Neural cell (in vitro differentiated cells): ENCODE measurements around the gene CATSPERD. TPM values are rescaled to one million over a fixed set of nuclear protein-coding genes. Genes with fewer than 3 reads are reported as not detected.

Source experiments
- H2AFZ ChIP-seq: fragments of 200-600, 300-800 bp; sonication (generic), shearing (Covaris generic); 2 replicates; pipeline ENCODE4 v1.6.0; 2014; ENCODE audit warnings: low read depth, mild to moderate bottlenecking, antibody characterized with exemption, low read length, moderate library complexity
- H3F3A ChIP-seq: fragments of 200-600 bp; shearing (Covaris generic); 2 replicates; pipeline ENCODE4 v1.6.1; 2016; ENCODE audit warnings: mild to moderate bottlenecking, moderate library complexity, mixed read lengths, antibody characterized with exemption, low read length; ENCODE audit not compliant: insufficient read depth, poor library complexity, severe bottlenecking
- H3K27ac ChIP-seq: fragments of 200-600, 300-800 bp; sonication (generic), shearing (Covaris generic); 2 replicates; pipeline ENCODE4 v1.5.1; 2014; ENCODE audit warnings: mild to moderate bottlenecking, low read length, moderate library complexity
- H3K27me3 ChIP-seq: fragments of 300-800, 200-600 bp; sonication (generic), shearing (Covaris generic); 2 replicates; pipeline ENCODE4 v1.6.0; 2014; ENCODE audit warnings: mild to moderate bottlenecking, low read depth, low read length, moderate library complexity; ENCODE audit not compliant: insufficient read depth
- H3K36me3 ChIP-seq: fragments of 300-800, 200-600 bp; sonication (generic), shearing (Covaris generic); 2 replicates; pipeline ENCODE4 v1.5.1; 2014; ENCODE audit warnings: mild to moderate bottlenecking, antibody characterized with exemption, low read length, moderate library complexity; ENCODE audit not compliant: insufficient read depth
- H3K4me2 ChIP-seq: fragments of 300-800, 200-600 bp; sonication (generic), shearing (Covaris generic); 2 replicates; pipeline ENCODE4 v1.6.0; 2014; ENCODE audit warnings: mild to moderate bottlenecking, low read length
- H3K4me3 ChIP-seq: fragments of 300-800, 200-600 bp; sonication (generic), shearing (Covaris generic); 2 replicates; pipeline ENCODE4 v1.5.1; 2014; ENCODE audit warnings: mild to moderate bottlenecking, low read length, moderate library complexity
- H3K79me2 ChIP-seq: fragments of 200-600 bp; shearing (Covaris generic); replicated peaks from 2 replicates; pipeline ENCODE4 v1.6.0; 2014; ENCODE audit warnings: mild to moderate bottlenecking, low read length, moderate library complexity; ENCODE audit not compliant: insufficient read depth
- H3K9ac ChIP-seq: fragments of 300-800, 200-600 bp; sonication (generic), shearing (Covaris generic); 2 replicates; pipeline ENCODE4 v1.6.1; 2016; ENCODE audit warnings: mild to moderate bottlenecking, low read length, mixed read lengths
- H3K9me2 ChIP-seq: fragments of 200-600 bp; shearing (Covaris generic); 2 replicates; pipeline ENCODE4 v1.6.1; 2016; ENCODE audit warnings: mild to moderate bottlenecking, low read length, mixed read lengths; ENCODE audit not compliant: insufficient read depth
- H3K9me3 ChIP-seq: fragments of 200-600, 300-800 bp; sonication (generic), shearing (Covaris generic); 2 replicates; pipeline ENCODE4 v1.6.1; 2016; ENCODE audit warnings: mild to moderate bottlenecking, mixed run types, low read length, moderate library complexity, mixed read lengths
- H4K20me1 ChIP-seq: fragments of 200-600 bp; shearing (Covaris generic); 2 replicates; pipeline ENCODE4 v1.6.1; 2016; ENCODE audit warnings: mild to moderate bottlenecking, mixed run types; ENCODE audit not compliant: insufficient read depth
- CTCF ChIP-seq: fragments of 450-650 bp; IDR thresholded peaks from 2 replicates; pipeline ENCODE4 v1.5.1; 2014; ENCODE audit warnings: antibody characterized with exemption, mild to moderate bottlenecking, moderate library complexity; ENCODE audit not compliant: poor library complexity, severe bottlenecking
- EP300 ChIP-seq: fragments of 450-650 bp; conservative IDR thresholded peaks from 2 replicates; pipeline ENCODE4 v1.6.1; 2014; ENCODE audit warnings: antibody characterized with exemption, mild to moderate bottlenecking, moderate library complexity; ENCODE audit not compliant: poor library complexity, severe bottlenecking
- EZH2 ChIP-seq: fragments of 200-600, 300-800 bp; shearing (Covaris generic), sonication (generic); IDR thresholded peaks from 2 replicates; pipeline ENCODE4 v1.6.1; 2014; ENCODE audit warnings: antibody characterized with exemption, low read length, borderline replicate concordance, mild to moderate bottlenecking; ENCODE audit not compliant: insufficient read depth, poor library complexity, severe bottlenecking
- MXI1 ChIP-seq: fragments of 450-650 bp; conservative IDR thresholded peaks from 2 replicates; pipeline ENCODE4 v1.6.1; 2014; ENCODE audit warnings: antibody characterized with exemption, mild to moderate bottlenecking; ENCODE audit not compliant: poor library complexity, severe bottlenecking
- POLR2AphosphoS5 ChIP-seq: IDR thresholded peaks from 2 replicates; pipeline ENCODE4 v1.6.1; 2012
- RAD21 ChIP-seq: fragments of 450-650 bp; conservative IDR thresholded peaks from 2 replicates; pipeline ENCODE4 v1.6.1; 2014; ENCODE audit warnings: antibody characterized with exemption, mild to moderate bottlenecking, moderate library complexity
- REST ChIP-seq: IDR thresholded peaks from 2 replicates; pipeline ENCODE4 v1.6.1; 2012; ENCODE audit warnings: borderline replicate concordance
- SMC3 ChIP-seq: fragments of 450-650 bp; conservative IDR thresholded peaks from 2 replicates; pipeline ENCODE4 v1.6.1; 2014; ENCODE audit warnings: antibody characterized with exemption, mild to moderate bottlenecking, moderate library complexity; ENCODE audit not compliant: poor library complexity
- TAF1 ChIP-seq: IDR thresholded peaks from 2 replicates; pipeline ENCODE4 v1.6.1; 2012; ENCODE audit warnings: low read depth
- polyA plus RNA-seq: library from polyadenylated mRNA; depleted of rRNA; stranded (reverse); fragments of >200 nt; gene quantifications from 2 replicates; pipeline ENCODE4 v1.2.3, GENCODE V29; 2014

Gene CATSPERD
- polyA plus RNA-seq, 1 donor from 2014 or later: not detected

- no peaks in the 10 kb centered on the region for H3F3A ChIP-seq
- H3K27ac ChIP-seq: no peak overlapping the region
Observed at GRCh38 chr19:5677580-5677979, 42.9 kb upstream of the CATSPERD start.

DNA sequence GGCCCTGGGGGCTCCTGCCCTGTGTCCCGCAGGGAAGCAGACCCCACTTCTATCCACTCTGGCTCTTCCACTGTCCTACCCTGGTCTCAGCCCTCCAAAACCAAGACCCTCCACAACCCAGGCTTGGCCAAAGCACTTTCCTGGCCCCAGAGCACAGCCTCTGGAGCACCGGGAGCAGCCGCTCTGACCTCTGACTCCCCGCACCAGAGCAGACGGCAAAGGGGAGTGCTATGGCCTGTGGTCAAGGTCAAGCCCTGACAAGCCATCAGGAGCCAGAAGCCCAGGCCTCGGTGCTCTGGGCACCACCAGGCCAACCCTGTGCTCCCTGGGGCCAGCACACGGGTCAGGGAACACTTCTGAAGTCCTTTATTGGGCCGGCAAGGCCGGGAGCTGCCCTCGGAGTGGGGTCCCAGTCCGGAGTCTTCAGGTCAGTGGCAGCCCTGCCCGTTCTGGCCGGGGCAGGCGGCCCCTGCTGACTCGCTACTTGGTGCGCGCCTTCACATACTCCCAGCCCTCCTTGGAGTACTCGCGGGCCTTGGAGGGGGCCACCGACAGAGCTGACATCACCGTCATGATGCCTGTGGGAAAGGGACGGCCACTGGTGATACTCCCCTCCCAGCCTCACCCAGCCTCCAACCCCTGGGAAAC lies 42.2 kb upstream of the CATSPERD start:
- Histone ChIP-seq H3F3A (no peaks in the 10 kb centered on the region), H2AFZ (no peak overlapping the region), H3K9ac (no peak overlapping the region), H3K27ac (no peak overlapping the region), H3K4me3 (no peak overlapping the region), H3K36me3 (no peaks in the 10 kb centered on the region), H4K20me1 (no peaks in the 10 kb centered on the region), H3K9me2 (no peaks in the 10 kb centered on the region), H3K27me3 (no peaks in the 10 kb centered on the region), H3K4me2 (no peak overlapping the region), H3K9me3 (no peaks in the 10 kb centered on the region), H3K79me2 (peaks cover 18% of the 10 kb centered on the region)
- TF ChIP-seq EP300 (no peak), REST (no peak), CTCF (no peak), EZH2 (no peak)

More at GRCh38 chr19:5677580-5677979, 42.9 kb upstream of the CATSPERD start:
- Histone ChIP-seq H2AFZ (no peak overlapping the region), H3K4me2 (no peak overlapping the region), H3K79me2 (peaks cover 12% of the 10 kb centered on the region), H3K9me3 (no peaks in the 10 kb centered on the region), H4K20me1 (no peaks in the 10 kb centered on the region), H3K9me2 (no peaks in the 10 kb centered on the region), H3K27me3 (no peaks in the 10 kb centered on the region), H3K9ac (no peak overlapping the region), H3K4me3 (no peak overlapping the region), H3K36me3 (no peaks in the 10 kb centered on the region)
- no peak for TF ChIP-seq RAD21
- TF ChIP-seq CTCF: no peak
- TF ChIP-seq EP300: no peak
- no peak for TF ChIP-seq TAF1
- no peak for TF ChIP-seq MXI1
- no peak for TF ChIP-seq SMC3
- no peak for TF ChIP-seq POLR2AphosphoS5
- no peak for TF ChIP-seq REST
- no peak for TF ChIP-seq EZH2
